H1 (cell line): ENCODE results near the gene CYBA.

ENCODE experiments used
- BCL11A ChIP-seq, 2 experiments: IDR thresholded peaks; one replicate each; pipeline ENCODE4 v1.6.1; 2011; ENCODE audit warnings: low read depth in 2 of 2, low read length in 2 of 2, mild to moderate bottlenecking in 2 of 2
- EP300 ChIP-seq, 2 experiments: IDR thresholded peaks; 1 replicate in 1 of 2; 2 replicates in 1 of 2; pipeline ENCODE4 v1.6.1; 2011 to 2012; ENCODE audit warnings: low read depth in 2 of 2, low read length in 2 of 2, mild to moderate bottlenecking in 2 of 2, borderline replicate concordance in 1 of 2, inconsistent platforms in 1 of 2, moderate library complexity in 1 of 2
- EZH2 ChIP-seq: fragments of 200-600 bp; sonication (generic); IDR thresholded peaks from 2 replicates; pipeline ENCODE4 v1.7.1; 2012; ENCODE audit warnings: low read depth, mild to moderate bottlenecking, moderate library complexity, low read length, inconsistent platforms; ENCODE audit not compliant: severe bottlenecking
- GABPA ChIP-seq: IDR thresholded peaks from 2 replicates; pipeline ENCODE4 v1.6.1; 2011; ENCODE audit warnings: mild to moderate bottlenecking, low read length, moderate library complexity, borderline replicate concordance; ENCODE audit not compliant: insufficient read depth
- POLR2A ChIP-seq, 2 experiments: IDR thresholded peaks; 1 replicate in 1 of 2; 2 replicates in 1 of 2; pipeline ENCODE4 v1.6.1; 2011; ENCODE audit warnings: low read depth in 2 of 2, low read length in 2 of 2, mild to moderate bottlenecking in 2 of 2; ENCODE audit errors: control extremely low read depth in 1 of 2
- POU5F1 ChIP-seq: IDR thresholded peaks from 2 replicates; pipeline ENCODE4 v1.6.1; 2011; ENCODE audit warnings: low read depth, mild to moderate bottlenecking, low read length, moderate library complexity
- RAD21 ChIP-seq, 2 experiments: IDR thresholded peaks in 1 of 2; conservative IDR thresholded peaks in 1 of 2; 2 replicates each; pipeline ENCODE4 v1.6.1; 2011; ENCODE audit warnings: low read depth in 2 of 2, low read length in 2 of 2, improper control_type of control experiment in 1 of 2, inconsistent platforms in 1 of 2, mild to moderate bottlenecking in 1 of 2, moderate library complexity in 1 of 2
- RXRA ChIP-seq: IDR thresholded peaks from 2 replicates; pipeline ENCODE4 v1.6.1; 2011; ENCODE audit warnings: low read depth, mild to moderate bottlenecking, low read length, moderate library complexity; ENCODE audit not compliant: insufficient read depth
- SP1 ChIP-seq: IDR thresholded peaks from 2 replicates; pipeline ENCODE4 v1.6.1; 2011; ENCODE audit warnings: low read depth, low read length
- SUZ12 ChIP-seq: fragments of 200-600 bp; sonication (generic); IDR thresholded peaks from 2 replicates; pipeline ENCODE4 v1.6.1; 2012; ENCODE audit warnings: mild to moderate bottlenecking, inconsistent platforms, low read length, moderate library complexity, mixed read lengths
- TBP ChIP-seq: IDR thresholded peaks from 2 replicates; pipeline ENCODE4 v1.6.1; 2011; ENCODE audit warnings: low read depth, low read length, improper control_type of control experiment
- TEAD4 ChIP-seq: IDR thresholded peaks from 2 replicates; pipeline ENCODE4 v1.6.1; 2012; ENCODE audit warnings: low read depth, low read length, inconsistent platforms, mixed read lengths
- TF ChIP-seq, protein P1 (sequence below), 3 experiments: IDR thresholded peaks; 1 replicate in 2 of 3; 2 replicates in 1 of 3; pipeline versions ENCODE4 v1.5.1 to v1.6.1; 2011; ENCODE audit warnings: low read length in 3 of 3, mild to moderate bottlenecking in 3 of 3, inconsistent platforms in 2 of 3, low read depth in 1 of 3, moderate library complexity in 1 of 3; ENCODE audit not compliant: insufficient read depth in 1 of 3; ENCODE audit errors: control extremely low read depth in 1 of 3
- TF ChIP-seq, protein P2 (sequence below): IDR thresholded peaks from 2 replicates; pipeline ENCODE4 v1.6.1; 2012; ENCODE audit warnings: low read length, inconsistent platforms

DNA sequence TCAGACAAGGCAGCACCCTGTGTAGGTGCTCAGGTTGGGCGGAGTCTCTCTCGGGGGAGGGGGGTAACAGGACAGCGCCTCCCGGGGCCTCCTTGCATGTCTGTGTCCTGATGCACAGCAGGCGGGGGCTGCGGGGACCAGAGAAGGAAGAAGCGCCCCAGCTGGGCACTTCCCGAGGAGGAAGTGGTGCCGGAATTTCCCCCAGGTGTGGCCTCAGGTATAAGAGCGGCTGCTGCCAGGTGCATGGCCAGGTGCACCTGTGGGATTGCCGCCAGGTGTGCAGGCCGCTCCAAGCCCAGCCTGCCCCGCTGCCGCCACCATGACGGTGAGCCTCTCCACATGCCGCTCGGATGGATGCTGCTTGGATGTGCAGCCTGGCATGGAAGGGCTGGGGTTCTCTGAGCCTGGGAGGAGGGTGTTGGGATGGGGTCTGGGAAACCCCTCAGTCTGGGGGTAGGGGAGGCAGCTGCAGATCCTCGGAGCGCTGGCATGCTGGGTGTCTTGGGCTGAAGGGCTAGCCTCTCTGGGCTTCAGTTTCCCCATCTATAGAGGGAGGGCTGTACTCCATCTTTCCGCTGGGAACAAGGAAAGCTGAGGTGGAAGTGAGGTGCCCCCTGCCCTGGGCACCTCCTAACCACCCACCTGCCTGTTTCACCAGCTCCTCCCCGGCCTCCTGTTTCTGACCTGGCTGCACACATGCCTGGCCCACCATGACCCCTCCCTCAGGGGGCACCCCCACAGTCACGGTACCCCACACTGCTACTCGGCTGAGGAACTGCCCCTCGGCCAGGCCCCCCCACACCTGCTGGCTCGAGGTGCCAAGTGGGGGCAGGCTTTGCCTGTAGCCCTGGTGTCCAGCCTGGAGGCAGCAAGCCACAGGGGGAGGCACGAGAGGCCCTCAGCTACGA is 12.3 kb downstream of the CYBA start, which contains the start of gene IL17C:
- peak in 1 of 2 experiments; percentile 53; a peak in 2 of 3 replicates for TF ChIP-seq POLR2A (IDR thresholded peaks at IDR 0.05; ENCODE audit: control extremely low read depth in 1 of 2, low read depth in 2 of 2, low read length in 2 of 2)
- TF ChIP-seq BCL11A (IDR thresholded peaks at IDR 0.05; ENCODE audit: low read depth in 2 of 2, low read length in 2 of 2): no peak
- TF ChIP-seq EZH2: no peak
- TF ChIP-seq EP300 (IDR thresholded peaks at IDR 0.05; ENCODE audit: borderline replicate concordance in 1 of 2, low read depth in 2 of 2, low read length in 2 of 2): peak in 1 of 2 experiments; percentile 45; a peak in 1 of 3 replicates
- TF ChIP-seq, protein P1, sequence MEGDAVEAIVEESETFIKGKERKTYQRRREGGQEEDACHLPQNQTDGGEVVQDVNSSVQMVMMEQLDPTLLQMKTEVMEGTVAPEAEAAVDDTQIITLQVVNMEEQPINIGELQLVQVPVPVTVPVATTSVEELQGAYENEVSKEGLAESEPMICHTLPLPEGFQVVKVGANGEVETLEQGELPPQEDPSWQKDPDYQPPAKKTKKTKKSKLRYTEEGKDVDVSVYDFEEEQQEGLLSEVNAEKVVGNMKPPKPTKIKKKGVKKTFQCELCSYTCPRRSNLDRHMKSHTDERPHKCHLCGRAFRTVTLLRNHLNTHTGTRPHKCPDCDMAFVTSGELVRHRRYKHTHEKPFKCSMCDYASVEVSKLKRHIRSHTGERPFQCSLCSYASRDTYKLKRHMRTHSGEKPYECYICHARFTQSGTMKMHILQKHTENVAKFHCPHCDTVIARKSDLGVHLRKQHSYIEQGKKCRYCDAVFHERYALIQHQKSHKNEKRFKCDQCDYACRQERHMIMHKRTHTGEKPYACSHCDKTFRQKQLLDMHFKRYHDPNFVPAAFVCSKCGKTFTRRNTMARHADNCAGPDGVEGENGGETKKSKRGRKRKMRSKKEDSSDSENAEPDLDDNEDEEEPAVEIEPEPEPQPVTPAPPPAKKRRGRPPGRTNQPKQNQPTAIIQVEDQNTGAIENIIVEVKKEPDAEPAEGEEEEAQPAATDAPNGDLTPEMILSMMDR (IDR thresholded peaks at IDR 0.05; ENCODE audit: control extremely low read depth in 1 of 3, insufficient read depth in 1 of 3, low read depth in 1 of 3, low read length in 3 of 3): no peak
- TF ChIP-seq, protein P2, sequence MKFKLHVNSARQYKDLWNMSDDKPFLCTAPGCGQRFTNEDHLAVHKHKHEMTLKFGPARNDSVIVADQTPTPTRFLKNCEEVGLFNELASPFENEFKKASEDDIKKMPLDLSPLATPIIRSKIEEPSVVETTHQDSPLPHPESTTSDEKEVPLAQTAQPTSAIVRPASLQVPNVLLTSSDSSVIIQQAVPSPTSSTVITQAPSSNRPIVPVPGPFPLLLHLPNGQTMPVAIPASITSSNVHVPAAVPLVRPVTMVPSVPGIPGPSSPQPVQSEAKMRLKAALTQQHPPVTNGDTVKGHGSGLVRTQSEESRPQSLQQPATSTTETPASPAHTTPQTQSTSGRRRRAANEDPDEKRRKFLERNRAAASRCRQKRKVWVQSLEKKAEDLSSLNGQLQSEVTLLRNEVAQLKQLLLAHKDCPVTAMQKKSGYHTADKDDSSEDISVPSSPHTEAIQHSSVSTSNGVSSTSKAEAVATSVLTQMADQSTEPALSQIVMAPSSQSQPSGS: no peak
- no peak for TF ChIP-seq TEAD4
- no peak for TF ChIP-seq SUZ12
- no peak for TF ChIP-seq RXRA
- no peak for TF ChIP-seq POU5F1
- TF ChIP-seq TBP: no peak
- no peak for TF ChIP-seq RAD21 (IDR thresholded peaks at IDR 0.05 in 1 of 2, conservative IDR thresholded peaks at IDR 0.05 in 1 of 2; ENCODE audit: low read depth in 2 of 2, low read length in 2 of 2)
- TF ChIP-seq GABPA: peak; percentile 40; the same call in 1 of the 2 replicates
- TF ChIP-seq SP1: no peak
